Activated CD8-positive, alpha-beta memory T cell treated with anti-CD3 and anti-CD28 coated beads, Interleukin-2, amount 50 U/mL, for 1 hour (primary cell): ENCODE measurements around the gene PSAPL1.
"Not testable (repeated sequence)": the region's sequence is repeated elsewhere in the genome, so short reads cannot be mapped to it uniquely, and the experiment has no call there.

Source experiments
- DNase-seq: peaks from one replicate; pipeline ENCODE4 v3.0.0-alpha.2; 2020; ENCODE audit errors: extremely low read depth

The PSAPL1 gene

DNA sequence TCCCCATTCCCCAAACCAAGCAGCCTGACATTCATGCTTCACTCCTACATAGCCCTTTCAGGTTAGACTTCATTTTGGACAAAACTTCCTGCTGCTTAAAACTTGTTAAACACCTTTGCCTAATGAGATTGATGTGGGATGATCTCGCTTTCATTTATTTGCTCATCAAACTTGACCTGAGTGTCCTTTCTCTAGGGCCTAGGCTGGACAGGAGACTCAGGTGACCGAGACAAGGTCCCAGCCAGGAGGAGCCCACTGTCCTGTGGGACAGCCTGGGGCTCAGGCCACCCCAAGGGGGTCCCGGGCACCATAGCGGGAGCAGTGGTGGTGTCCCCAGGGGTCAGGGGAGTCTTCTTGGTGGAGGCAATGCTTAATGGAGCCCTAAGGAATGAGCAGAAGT, 23.7 kb upstream of the PSAPL1 start:
- no peak for DNase-seq

- DNase-seq, result no peak
Measured at GRCh38 chr4:7458066-7458425, 23.3 kb upstream of the PSAPL1 start.

DNA sequence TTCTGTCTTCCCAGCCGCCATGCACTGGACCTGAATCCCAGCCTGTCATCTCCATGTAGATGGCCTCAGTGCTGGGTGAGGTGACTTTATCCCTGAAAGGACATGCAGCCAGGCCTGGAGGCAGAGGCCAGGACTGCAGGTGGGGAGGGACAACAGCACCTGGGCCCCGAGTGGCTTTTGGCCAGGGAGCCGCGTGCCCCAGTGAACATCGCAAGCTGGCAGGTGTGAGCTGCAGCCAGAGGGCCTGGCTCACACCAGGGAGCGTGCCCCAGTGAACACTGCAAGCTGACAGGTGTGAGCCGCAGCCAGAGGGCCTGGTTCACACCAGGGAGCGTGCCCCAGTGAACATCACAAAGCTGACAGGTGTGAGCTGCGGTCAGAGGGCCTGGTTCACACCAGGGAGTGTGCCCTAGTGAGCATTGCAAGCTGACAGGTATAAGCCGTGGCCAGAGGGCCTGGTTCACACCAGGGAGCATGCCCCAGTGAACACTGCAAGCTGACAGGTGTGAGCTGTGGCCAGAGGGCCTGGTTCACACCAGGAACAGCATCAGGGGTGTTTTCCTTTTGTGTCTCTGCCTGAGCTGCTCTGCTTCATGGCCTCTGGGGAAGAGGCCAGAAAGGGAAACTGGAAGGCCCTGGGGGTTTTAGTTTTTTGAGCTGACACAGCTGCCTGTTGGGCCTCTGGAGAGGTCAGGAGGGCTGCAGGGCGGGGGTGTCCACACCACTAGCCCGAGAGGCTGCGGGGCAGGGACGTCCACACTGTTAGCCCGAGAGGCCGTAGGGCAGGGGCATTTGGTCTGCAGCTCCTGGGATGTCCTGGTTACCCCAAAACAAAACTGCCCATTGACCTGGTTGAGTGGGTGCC, 22.7 kb upstream of the PSAPL1 start:
- DNase-seq, result no peak

- not testable (repeated sequence) for DNase-seq
Measured at GRCh38 chr4:7452802-7453201, 18.1 kb upstream of the PSAPL1 start.

GRCh38 chr4:7451800-7452199, 17.1 kb upstream of the PSAPL1 start:
- no peak for DNase-seq

DNA sequence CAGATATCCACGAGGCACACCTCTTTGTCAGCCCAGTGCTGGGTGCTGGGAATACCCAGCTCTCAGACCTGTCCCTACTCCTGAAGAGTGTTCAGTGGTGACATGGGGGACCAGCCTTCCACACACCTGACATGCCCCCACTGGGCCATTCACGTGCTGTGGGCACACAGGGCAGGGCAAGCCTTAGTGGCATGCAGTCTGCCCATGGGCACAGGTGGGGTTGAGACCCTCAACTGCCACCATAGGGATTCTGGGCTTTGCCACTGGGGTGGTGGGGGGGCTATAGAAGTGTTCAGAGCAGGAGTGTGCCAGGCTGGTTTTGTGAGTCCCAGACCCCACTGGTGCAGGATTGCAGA, 16.7 kb upstream of the PSAPL1 start:
- no peak for DNase-seq

GRCh38 chr4:7450775-7451433, 16.2 kb upstream of the PSAPL1 start:
- no peak for DNase-seq

DNA sequence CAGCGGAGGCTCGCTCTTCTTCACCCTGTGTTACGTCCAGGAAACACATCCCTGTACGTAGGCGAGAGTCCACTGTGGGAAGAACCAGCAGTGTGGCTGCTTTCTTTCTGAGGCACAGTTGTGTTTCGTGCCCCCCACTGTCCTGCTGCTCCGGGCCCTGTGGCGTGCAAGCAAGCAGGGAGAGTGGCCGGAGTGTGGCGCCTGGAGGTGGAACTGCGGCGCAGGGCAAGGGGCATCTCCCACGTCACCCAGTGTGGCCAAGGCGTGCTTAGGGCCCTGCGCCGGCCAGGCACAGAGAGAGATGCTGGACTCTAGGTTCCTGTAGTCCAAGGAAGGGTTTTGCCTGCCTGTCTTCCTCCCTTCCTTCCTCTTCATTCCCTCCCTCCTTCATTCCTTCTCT, 13.3 kb upstream of the PSAPL1 start:
- no peak for DNase-seq

DNA sequence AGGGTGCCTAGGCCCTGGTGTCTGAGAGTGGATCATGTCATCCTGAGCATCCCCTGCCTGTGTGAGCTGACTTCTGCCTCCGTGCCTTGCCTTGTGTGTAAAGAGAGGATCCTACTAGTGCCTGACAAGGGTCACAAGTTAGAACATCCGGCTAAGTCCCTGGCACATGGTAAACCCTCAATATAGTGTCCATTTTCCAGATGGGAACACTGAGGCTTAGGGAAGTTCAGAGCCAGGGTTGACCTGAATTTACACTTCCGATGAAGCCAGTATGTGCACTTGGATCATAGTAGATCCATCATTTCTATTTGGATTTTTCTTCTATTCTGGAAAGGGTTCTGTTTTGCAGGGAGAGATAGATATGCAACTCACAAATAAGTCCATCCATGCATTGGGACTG, 12.5 kb upstream of the PSAPL1 start:
- DNase-seq, result no peak

- no peak for DNase-seq
Measured at GRCh38 chr4:7444731-7445130, 10.0 kb upstream of the PSAPL1 start.

GRCh38 chr4:7444314-7444713, 9.6 kb upstream of the PSAPL1 start:
- DNase-seq, result no peak

DNA sequence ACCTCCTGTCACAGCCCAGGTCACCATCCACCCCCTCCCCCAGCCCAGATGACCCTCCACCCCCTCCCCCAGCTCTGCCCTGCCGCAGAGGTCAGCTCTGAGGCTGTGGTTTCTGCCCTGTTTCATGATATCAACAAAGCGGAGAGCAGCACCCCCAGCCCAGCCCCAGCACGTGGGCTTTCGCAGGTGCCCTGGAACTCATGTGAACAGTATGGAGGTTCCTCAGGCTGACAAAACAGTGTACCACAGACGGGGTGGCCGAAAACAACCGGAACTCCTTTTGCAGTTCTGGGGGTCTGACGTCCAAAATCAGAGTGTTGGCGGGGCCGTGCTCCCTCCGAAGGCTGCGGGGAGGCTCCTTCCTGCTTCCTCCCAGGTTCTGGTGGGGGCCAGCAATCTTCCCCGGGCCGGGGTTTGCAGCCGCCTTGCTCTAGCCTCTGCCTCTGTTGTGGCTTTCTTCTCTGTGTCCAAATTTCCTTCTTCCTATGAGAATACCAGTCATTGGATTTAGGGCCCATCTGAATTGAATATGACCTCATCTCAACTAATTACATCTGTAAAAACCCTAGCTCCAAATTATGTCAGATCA, 7.9 kb upstream of the PSAPL1 start:
- DNase-seq, result no peak

GRCh38 chr4:7441201-7441600, 6.5 kb upstream of the PSAPL1 start:
- no peak for DNase-seq

DNA sequence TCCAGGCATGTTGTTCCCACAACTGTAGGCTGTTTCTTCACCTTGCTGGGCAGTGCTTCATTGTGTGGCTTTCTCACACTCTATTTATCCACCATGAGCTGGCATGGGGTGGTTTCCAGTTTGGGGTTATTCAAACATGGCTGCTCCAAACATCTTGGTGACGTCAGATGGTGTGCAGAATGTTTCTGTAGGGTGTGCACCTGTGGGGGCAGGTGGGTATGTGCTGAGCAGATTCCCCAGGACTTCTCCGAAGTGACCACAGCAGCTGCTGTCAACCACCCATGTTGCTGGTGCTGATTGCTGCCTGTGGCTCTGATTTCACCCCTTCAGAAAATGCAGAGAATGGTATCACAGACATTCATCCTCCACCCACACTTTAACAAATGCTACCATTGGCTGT, 5.0 kb upstream of the PSAPL1 start:
- DNase-seq, result no peak

DNA sequence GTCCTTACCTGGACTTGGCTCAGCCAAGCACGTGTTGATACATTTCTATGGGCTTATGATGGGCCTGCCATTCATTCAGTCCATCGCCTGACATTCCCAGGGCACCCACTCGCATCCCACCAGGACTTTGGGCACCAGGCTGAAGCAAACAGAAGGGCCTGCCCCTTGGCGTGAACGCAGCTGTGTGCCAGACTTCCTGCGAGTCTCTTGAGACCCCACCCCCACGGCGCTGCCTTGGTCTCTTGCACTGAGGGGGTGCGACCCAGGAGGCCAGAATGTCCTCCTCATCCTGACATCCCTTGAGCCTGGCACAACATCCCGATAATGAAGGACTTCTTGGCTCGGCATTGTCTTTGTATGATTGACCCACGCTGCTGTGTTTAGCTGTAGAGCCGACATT, 1.5 kb upstream of the PSAPL1 start:
- no peak for DNase-seq

DNA sequence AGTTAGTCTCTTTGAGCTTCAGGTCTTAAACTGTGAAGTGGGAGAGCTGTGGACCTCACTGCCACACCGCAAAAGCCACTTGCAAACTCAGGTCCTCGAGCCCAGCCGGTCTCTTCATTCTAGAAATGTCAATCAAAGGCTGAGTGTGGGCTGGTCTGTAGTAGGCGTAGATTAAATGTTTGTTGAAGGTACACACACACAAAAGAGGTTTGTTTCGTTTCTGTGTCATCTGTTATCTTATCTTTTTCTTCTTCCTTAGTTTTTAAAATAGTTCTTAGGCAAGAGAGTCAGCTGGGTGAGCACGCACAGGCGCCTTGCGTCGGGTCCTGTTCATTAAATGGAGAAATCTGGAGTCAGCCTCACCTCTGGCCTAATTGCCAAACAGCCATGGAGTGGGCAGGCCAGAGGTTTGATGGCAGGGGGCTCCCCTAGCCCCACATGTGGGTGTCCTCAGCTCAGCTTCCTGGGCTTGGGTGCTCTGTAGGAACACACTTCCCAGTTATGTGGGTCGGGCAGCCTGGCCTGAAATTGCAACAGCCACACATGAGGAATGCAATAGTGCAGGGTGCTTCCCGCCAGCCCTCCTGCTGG, 836 bp upstream of the PSAPL1 start:
- no peak for DNase-seq

DNA sequence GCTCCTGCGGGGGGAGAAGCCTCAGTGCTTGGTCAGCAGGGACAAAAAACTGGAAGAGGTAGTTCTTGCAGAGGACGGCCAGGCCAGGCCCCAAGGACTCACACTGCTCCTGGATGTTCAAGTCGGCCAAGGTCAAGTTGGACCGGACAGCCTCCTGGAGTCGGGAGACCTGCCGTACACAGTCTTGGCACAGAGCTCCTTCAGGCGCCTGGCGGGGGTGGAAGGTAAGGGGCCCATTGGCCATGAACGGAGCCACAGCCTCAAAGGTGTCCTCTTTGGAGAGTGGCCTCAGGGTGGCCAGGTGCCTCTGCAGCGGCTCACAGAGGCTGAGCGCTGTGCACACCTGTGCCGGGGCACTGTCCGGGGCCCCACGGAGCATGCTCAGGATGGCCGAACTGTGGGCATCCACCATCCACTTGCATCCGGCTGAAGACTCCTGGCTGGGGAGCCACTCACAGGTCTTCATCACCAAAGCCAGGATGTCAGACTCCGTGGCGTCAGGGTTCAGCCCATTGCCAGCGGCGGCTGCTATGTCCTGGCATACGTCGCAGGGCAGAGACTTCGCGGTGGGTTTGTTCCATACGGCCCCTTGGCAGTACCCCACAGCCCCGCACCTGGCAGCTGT, 477 bp downstream of the PSAPL1 start:
- DNase-seq, result no peak

- DNase-seq, result no peak
Measured at GRCh38 chr4:7433376-7434140, 1.2 kb downstream of the PSAPL1 start.

DNA sequence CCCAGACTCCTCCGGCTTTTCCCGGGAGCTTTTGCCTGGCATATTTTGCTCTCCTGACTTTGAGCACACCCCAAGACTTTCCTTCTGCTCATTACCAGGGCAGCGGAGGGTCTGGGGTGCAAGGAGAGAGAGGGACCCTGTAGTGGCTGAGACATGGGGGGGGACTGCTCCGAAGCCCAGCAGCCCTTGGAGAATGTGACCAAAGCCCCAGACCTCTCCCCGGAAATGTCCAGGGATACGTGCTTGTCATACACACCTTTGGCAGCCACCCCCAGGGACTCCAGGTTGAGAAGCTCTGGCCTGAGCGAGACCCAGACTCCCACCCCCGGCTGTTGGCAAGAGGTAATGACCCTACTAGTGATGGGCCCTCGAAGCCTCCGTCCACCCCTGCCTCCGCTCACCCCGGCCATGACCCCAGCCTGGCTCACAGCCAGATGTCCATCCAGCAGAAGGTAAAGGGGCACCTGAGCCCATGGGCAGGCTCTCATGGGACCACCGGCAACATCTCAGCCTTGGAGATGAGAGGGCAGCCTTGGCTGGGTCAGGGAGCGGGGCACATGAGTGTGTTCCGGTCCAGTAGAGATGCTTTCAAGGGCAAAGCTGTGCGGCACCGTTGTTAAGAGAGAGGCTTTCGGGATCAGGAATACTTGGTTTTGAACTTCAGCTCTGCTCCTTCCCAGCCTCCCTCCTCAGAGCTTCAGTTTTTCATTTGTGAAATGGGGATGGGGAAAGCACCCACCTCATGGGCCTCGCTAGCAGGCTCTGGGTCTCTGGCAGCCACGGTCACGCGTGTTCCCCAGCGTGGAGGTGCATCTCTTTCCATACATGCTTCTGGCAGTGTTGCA, 2.0 kb downstream of the PSAPL1 start:
- DNase-seq, result no peak

DNA sequence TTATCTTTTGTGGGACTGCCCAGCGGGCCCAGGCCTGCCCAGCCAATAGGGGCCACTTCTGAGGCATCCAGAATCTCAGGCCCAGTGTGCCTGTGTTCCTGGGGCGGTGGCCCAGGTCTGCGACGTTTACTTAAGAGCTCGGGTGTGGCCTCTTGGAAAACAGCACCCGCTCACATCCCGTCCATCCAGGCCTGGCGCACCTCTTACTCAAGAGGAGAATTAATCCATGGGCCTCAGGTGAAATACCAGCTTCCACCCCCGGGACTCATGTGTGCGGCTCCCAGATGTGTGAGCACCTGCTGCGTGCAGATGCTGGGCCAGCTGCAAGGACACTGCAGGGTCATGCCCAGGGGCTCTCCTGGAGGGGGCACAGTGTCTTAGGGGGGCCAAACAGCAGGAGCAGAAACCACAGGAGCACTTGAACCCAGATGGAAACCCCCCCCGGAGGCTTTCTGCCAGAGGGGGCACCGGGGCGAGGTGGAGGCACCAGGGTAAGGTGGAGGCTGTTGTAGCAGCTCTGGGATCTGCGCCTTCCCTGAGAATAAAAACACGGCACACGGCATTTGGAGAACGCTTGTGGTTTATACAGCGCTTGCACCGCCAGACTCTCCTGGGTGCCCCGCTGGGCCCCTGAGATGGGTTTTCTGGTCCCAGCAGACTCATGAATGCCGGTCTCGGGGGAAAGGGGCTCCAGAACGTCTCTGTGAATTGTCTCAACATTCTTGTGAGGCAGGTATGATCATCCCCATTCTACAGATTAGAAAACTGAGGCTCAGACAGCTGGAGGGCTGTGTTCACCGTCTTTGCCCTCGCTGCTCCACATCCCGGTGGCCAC, 2.8 kb downstream of the PSAPL1 start:
- no peak for DNase-seq
